Chondrocyte (in vitro differentiated cells): ENCODE measurements around the gene DAP3. TPM values are rescaled to one million over a fixed set of nuclear protein-coding genes. Genes with fewer than 3 reads are reported as not detected.

Experiments used
- DNase-seq: peaks from one replicate; pipeline ENCODE4 v3.0.0; 2021; ENCODE audit warnings: mixed read lengths, low spot score
- H3K27ac Mint-ChIP-seq: one replicate; pipeline ENCODE4 v1.8.0; 2021; ENCODE audit warnings: mild to moderate bottlenecking, moderate library complexity, mixed read lengths; ENCODE audit not compliant: unreplicated experiment
- H3K27me3 Mint-ChIP-seq: 2 replicates; pipeline ENCODE4 v1.8.0; 2021; ENCODE audit warnings: low read depth, mixed read lengths
- H3K36me3 Mint-ChIP-seq: 2 replicates; pipeline ENCODE4 v1.8.0; 2021; ENCODE audit warnings: low read depth, mixed read lengths
- H3K4me1 Mint-ChIP-seq: 2 replicates; pipeline ENCODE4 v1.8.0; 2021; ENCODE audit warnings: low read depth, mild to moderate bottlenecking, mixed read lengths
- H3K4me3 Mint-ChIP-seq: one replicate; pipeline ENCODE4 v1.8.0; 2021; ENCODE audit warnings: mild to moderate bottlenecking, moderate library complexity, mixed read lengths; ENCODE audit not compliant: unreplicated experiment
- H3K9me3 Mint-ChIP-seq: 2 replicates; pipeline ENCODE4 v1.8.0; 2021; ENCODE audit warnings: low read depth, mixed read lengths
- CTCF ChIP-seq: fragments of 200-600 bp; sonication (generic); IDR thresholded peaks from 2 replicates; pipeline ENCODE4 v1.5.0; 2021; ENCODE audit warnings: antibody characterized with exemption, mild to moderate bottlenecking, moderate library complexity
- total RNA-seq: library from RNA; stranded (reverse); gene quantifications from 3 replicates; pipeline ENCODE4 v1.2.1, GENCODE V29; 2021

DAP3 gene
- total RNA-seq, 1 donor from 2014 or later: 64.8 TPM

- no peak for DNase-seq
- Mint-ChIP-seq H3K36me3 (peaks cover 9% of the 10 kb centered on the region), H3K4me1 (peaks cover 18% of the 10 kb centered on the region), H3K27ac (no peak overlapping the region), H3K9me3 (peaks cover 22% of the 10 kb centered on the region), H3K4me3 (no peak overlapping the region), H3K27me3 (no peaks in the 10 kb centered on the region)
- no peak for TF ChIP-seq CTCF
Observed at GRCh38 chr1:155646307-155646706, 42.6 kb upstream of the DAP3 start.

- H3K4me3 Mint-ChIP-seq: peak overlapping the region; percentile 52
- TF ChIP-seq CTCF: peak; percentile 80
- peaks cover 24% of the 10 kb centered on the region for H3K4me1 Mint-ChIP-seq
- H3K9me3 Mint-ChIP-seq: peaks cover 4% of the 10 kb centered on the region
- no peak for DNase-seq
- no peaks in the 10 kb centered on the region for H3K27me3 Mint-ChIP-seq
- H3K27ac Mint-ChIP-seq: peak overlapping the region; percentile 83
- no peaks in the 10 kb centered on the region for H3K36me3 Mint-ChIP-seq
Observed at GRCh38 chr1:155648207-155649147, 40.4 kb upstream of the DAP3 start.

GRCh38 chr1:155649676-155650075, 39.2 kb upstream of the DAP3 start:
- DNase-seq: no peak
- peaks cover 24% of the 10 kb centered on the region for H3K4me1 Mint-ChIP-seq
- no peak overlapping the region for H3K27ac Mint-ChIP-seq
- no peaks in the 10 kb centered on the region for H3K27me3 Mint-ChIP-seq
- no peak for TF ChIP-seq CTCF
- no peaks in the 10 kb centered on the region for H3K9me3 Mint-ChIP-seq
- H3K36me3 Mint-ChIP-seq: no peaks in the 10 kb centered on the region
- no peak overlapping the region for H3K4me3 Mint-ChIP-seq

- no peak for DNase-seq
- Mint-ChIP-seq H3K4me1 (peaks cover 24% of the 10 kb centered on the region), H3K27ac (no peak overlapping the region), H3K36me3 (no peaks in the 10 kb centered on the region), H3K27me3 (no peaks in the 10 kb centered on the region), H3K4me3 (no peak overlapping the region), H3K9me3 (no peaks in the 10 kb centered on the region)
- TF ChIP-seq CTCF: no peak
Observed at GRCh38 chr1:155650231-155650757, 38.6 kb upstream of the DAP3 start.

GRCh38 chr1:155651861-155652661, 36.8 kb upstream of the DAP3 start:
- no peak for DNase-seq
- Mint-ChIP-seq H3K36me3 (no peaks in the 10 kb centered on the region), H3K27ac (peak overlapping the region; percentile 29), H3K4me3 (no peak overlapping the region), H3K27me3 (no peaks in the 10 kb centered on the region), H3K4me1 (peaks cover 15% of the 10 kb centered on the region), H3K9me3 (no peaks in the 10 kb centered on the region)
- no peak for TF ChIP-seq CTCF
